HL-60 (cell line): ENCODE results near the gene CNP.

Experiments used
- POLR2AphosphoS5 ChIP-seq: IDR thresholded peaks from 2 replicates; pipeline ENCODE4 v1.6.1; 2012; ENCODE audit warnings: low read depth
- SPI1 ChIP-seq: IDR thresholded peaks from 2 replicates; pipeline ENCODE4 v1.6.1; 2012; ENCODE audit warnings: low read depth, mild to moderate bottlenecking, borderline replicate concordance
- TF ChIP-seq, protein P1 (sequence below): IDR thresholded peaks from one replicate; pipeline ENCODE4 v1.5.1; 2011; ENCODE audit warnings: low read length, control low read depth, inconsistent platforms; ENCODE audit not compliant: insufficient read depth
- TF ChIP-seq, protein P2 (sequence below): IDR thresholded peaks from 2 replicates; pipeline ENCODE4 v1.6.1; 2012; ENCODE audit warnings: low read depth; ENCODE audit not compliant: insufficient replicate concordance

DNA sequence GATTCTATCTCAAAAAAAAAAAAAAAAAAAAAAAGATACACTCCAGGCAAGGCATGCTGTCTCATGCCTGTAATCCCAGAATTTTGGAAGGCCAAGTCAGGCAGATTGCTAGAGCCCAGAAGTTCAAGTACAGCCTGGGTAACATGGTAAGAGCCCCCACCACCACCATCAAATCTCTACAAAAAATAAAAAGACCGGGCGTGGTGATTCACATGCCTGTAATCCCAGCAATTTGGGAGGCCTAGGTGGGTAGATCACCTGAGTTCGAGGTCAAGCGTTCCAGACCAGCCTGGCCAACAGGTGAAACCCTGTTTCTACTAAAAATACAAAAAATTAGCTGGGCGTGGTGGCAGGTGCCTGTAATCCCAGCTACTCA is 46.0 kb upstream of the CNP start:
- TF ChIP-seq, protein P1, sequence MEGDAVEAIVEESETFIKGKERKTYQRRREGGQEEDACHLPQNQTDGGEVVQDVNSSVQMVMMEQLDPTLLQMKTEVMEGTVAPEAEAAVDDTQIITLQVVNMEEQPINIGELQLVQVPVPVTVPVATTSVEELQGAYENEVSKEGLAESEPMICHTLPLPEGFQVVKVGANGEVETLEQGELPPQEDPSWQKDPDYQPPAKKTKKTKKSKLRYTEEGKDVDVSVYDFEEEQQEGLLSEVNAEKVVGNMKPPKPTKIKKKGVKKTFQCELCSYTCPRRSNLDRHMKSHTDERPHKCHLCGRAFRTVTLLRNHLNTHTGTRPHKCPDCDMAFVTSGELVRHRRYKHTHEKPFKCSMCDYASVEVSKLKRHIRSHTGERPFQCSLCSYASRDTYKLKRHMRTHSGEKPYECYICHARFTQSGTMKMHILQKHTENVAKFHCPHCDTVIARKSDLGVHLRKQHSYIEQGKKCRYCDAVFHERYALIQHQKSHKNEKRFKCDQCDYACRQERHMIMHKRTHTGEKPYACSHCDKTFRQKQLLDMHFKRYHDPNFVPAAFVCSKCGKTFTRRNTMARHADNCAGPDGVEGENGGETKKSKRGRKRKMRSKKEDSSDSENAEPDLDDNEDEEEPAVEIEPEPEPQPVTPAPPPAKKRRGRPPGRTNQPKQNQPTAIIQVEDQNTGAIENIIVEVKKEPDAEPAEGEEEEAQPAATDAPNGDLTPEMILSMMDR: no peak
- TF ChIP-seq, protein P2, sequence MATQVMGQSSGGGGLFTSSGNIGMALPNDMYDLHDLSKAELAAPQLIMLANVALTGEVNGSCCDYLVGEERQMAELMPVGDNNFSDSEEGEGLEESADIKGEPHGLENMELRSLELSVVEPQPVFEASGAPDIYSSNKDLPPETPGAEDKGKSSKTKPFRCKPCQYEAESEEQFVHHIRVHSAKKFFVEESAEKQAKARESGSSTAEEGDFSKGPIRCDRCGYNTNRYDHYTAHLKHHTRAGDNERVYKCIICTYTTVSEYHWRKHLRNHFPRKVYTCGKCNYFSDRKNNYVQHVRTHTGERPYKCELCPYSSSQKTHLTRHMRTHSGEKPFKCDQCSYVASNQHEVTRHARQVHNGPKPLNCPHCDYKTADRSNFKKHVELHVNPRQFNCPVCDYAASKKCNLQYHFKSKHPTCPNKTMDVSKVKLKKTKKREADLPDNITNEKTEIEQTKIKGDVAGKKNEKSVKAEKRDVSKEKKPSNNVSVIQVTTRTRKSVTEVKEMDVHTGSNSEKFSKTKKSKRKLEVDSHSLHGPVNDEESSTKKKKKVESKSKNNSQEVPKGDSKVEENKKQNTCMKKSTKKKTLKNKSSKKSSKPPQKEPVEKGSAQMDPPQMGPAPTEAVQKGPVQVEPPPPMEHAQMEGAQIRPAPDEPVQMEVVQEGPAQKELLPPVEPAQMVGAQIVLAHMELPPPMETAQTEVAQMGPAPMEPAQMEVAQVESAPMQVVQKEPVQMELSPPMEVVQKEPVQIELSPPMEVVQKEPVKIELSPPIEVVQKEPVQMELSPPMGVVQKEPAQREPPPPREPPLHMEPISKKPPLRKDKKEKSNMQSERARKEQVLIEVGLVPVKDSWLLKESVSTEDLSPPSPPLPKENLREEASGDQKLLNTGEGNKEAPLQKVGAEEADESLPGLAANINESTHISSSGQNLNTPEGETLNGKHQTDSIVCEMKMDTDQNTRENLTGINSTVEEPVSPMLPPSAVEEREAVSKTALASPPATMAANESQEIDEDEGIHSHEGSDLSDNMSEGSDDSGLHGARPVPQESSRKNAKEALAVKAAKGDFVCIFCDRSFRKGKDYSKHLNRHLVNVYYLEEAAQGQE: no peak
- TF ChIP-seq SPI1 (no peak), POLR2AphosphoS5 (no peak)
